Retinal pigment epithelial cell (primary cell): ENCODE results near the gene S100Z.
"Not testable (repeated sequence)": the region's sequence is repeated elsewhere in the genome, so short reads cannot be mapped to it uniquely, and the experiment has no call there.

Experiments
- DNase-seq: peaks from one replicate; pipeline ENCODE4 v3.0.0-alpha.2; 2010; ENCODE audit warnings: low read depth
- H3K4me3 ChIP-seq: 2 replicates; pipeline ENCODE4 v1.5.1; 2011; ENCODE audit warnings: mild to moderate bottlenecking, low read length, control low read depth, moderate library complexity
- TF ChIP-seq, protein P1 (sequence below): conservative IDR thresholded peaks from 2 replicates; pipeline ENCODE4 v1.5.1; 2011; ENCODE audit warnings: low read depth, low read length, control low read depth, inconsistent platforms

Gene S100Z

GRCh38 chr5:76851728-76852369 lies 2.0 kb downstream of the S100Z start:
- no peak overlapping the region for H3K4me3 ChIP-seq
- TF ChIP-seq, protein P1, sequence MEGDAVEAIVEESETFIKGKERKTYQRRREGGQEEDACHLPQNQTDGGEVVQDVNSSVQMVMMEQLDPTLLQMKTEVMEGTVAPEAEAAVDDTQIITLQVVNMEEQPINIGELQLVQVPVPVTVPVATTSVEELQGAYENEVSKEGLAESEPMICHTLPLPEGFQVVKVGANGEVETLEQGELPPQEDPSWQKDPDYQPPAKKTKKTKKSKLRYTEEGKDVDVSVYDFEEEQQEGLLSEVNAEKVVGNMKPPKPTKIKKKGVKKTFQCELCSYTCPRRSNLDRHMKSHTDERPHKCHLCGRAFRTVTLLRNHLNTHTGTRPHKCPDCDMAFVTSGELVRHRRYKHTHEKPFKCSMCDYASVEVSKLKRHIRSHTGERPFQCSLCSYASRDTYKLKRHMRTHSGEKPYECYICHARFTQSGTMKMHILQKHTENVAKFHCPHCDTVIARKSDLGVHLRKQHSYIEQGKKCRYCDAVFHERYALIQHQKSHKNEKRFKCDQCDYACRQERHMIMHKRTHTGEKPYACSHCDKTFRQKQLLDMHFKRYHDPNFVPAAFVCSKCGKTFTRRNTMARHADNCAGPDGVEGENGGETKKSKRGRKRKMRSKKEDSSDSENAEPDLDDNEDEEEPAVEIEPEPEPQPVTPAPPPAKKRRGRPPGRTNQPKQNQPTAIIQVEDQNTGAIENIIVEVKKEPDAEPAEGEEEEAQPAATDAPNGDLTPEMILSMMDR = no peak
- no peak for DNase-seq

DNA sequence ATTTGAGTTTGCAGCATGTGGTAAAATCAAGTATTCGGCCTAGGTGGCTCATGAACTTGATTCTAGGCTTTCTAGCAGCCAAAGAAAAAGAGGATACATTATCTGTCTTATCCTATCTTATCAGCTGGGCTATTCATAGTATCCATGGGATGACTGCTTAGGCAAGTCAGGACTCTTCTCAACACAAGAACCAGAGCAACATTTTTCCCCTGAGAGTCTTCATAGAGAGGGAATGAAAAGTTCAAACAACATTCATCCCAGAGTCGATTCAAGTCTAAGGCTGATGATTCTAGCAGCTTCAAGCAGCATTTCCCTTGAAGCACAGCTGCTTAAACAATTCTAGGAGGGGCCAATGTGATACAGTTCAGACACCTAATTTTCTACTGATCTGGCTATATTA lies 3.0 kb downstream of the S100Z start:
- TF ChIP-seq, protein P1 = no peak

GRCh38 chr5:76853741-76854140 lies 3.9 kb downstream of the S100Z start:
- DNase-seq, H3K4me3 ChIP-seq: not testable (repeated sequence)

More for the DNA sequence above, 3.0 kb downstream of the S100Z start:
- no peak for DNase-seq
- H3K4me3 ChIP-seq = no peak overlapping the region

- DNase-seq = no peak
- H3K4me3 ChIP-seq = no peak overlapping the region
- TF ChIP-seq, protein P1 = no peak
Measured at GRCh38 chr5:76854644-76855043, 4.8 kb downstream of the S100Z start.

DNA sequence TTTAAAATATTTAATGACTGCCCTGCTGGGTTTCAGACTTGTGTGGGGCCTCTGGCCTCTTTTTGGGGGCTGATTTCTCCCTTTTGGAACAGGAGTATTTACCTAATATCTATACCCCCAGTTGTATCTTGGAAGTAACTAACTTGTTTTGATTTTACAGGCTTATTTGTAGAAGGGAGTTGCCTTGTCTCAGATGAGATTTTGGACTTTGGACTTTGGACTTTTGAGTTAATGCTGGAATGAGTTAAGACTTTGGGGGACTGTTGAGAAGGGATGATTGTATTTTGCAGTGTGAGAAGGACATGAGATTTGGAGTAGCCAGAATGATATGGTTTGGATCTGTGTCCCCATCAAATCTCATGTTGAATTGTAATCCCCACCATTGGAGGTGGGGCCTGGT lies 5.7 kb downstream of the S100Z start:
- not testable (repeated sequence) for DNase-seq, H3K4me3 ChIP-seq

GRCh38 chr5:76855961-76856360 lies 6.1 kb downstream of the S100Z start:
- no peak for DNase-seq
- no peak overlapping the region for H3K4me3 ChIP-seq
- TF ChIP-seq, protein P1 = no peak

DNA sequence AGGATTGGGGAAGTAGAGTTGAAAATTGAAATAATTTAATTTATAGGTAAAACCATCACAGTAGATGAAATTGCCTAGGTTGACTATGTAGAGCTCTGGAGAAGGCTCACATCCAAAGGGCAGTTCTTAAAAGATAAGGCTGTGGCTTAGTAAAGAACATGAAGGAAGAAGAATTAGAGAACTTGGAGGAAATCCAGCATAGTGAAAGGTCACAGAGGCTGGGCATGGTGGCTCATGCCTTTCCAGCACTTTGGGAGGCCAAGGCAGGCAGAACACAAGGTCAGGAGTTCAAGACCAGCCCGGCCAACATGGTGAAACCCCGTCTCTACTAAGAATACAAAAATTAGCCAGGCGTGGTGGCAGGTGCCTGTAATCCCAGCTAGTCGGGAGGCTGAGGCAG lies 7.0 kb downstream of the S100Z start:
- DNase-seq, H3K4me3 ChIP-seq: not testable (repeated sequence)

GRCh38 chr5:76859591-76860247 lies 9.9 kb downstream of the S100Z start:
- no peak for DNase-seq
- no peak overlapping the region for H3K4me3 ChIP-seq
- TF ChIP-seq, protein P1 = no peak

DNA sequence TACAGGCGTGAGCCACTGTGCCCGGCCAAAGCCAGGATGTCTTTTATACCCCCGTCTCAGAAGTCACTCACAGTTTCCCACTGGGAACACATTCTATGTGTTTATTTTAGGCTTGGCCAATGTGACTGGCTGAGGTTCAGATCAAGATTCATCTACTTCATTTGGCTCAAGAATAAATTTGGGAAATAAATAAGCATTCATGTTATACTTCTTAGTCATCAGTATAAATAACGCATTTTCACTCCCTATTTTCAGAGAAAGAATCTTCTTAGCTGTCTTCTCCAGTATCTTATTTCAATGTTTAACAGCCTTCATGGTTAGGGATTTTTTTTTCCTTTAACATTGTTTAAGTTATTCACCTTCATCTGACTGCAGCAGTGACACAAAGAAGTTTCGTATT lies 11.8 kb downstream of the S100Z start:
- H3K4me3 ChIP-seq = no peak overlapping the region
- TF ChIP-seq, protein P1 = no peak
- no peak for DNase-seq
